GM19452 (cell line): ENCODE measurements around the gene TMSB10.
"Not testable (repeated sequence)": the region's sequence is repeated elsewhere in the genome, so short reads cannot be mapped to it uniquely, and the experiment has no call there.

Source experiments
- ATAC-seq: cut with Tn5 transposase; IDR thresholded peaks from one replicate; pipeline ENCODE4 v1.9.1; 2021; ENCODE audit not compliant: unreplicated experiment

Gene TMSB10

GRCh38 chr2:84900971-84901370 lies 4.5 kb upstream of the TMSB10 start:
- ATAC-seq, result no peak

GRCh38 chr2:84901593-84902120 lies 3.8 kb upstream of the TMSB10 start:
- ATAC-seq, result no peak

GRCh38 chr2:84902526-84902925 lies 2.9 kb upstream of the TMSB10 start:
- ATAC-seq, result no peak

DNA sequence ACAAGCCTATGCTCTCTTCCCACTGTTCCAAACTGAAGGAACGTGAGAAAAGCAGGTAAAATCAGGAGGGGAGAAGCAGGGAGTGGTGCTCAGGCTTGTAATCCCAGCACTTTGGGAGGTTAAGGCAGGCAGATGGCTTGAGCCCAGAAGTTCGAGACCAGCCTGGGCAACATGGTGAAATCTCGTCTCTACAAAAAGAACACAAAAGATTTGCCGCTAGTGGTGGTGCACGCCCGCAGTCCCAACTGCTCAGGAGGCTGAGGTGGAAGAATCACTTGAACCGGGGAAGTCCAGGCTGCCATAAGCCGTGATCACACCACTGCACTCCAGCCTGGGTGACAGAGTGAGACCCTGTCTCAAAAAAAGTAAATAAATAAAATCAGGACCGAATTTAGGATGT lies 1.3 kb upstream of the TMSB10 start:
- ATAC-seq, result no peak

DNA sequence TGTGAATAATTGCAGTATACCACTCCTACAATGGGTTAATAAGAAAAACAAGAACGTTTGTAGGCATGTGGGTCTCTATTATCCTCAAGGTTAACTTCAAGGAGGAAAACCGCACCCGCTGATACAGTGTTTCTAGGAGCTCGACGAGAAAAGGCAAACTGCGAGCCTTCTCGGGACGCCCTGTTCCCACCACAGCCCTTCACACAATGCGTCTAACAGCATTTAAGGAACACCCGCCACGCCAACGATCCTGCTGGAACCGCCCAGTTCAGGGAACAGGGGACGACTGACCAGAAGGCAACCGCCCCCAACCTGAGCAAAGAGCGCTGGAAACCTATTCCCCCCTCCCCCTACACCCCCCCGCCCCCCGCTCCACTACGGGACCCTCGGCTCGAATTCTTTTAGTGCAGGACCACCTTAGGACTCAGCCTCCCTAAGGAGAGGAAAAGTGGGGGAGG lies 710 bp upstream of the TMSB10 start:
- no peak for ATAC-seq

GRCh38 chr2:84906108-84906899 lies 848 bp downstream of the TMSB10 start:
- peak; percentile 26 for ATAC-seq

GRCh38 chr2:84906900-84907714 lies 1.7 kb downstream of the TMSB10 start:
- peak; percentile 41 for ATAC-seq

DNA sequence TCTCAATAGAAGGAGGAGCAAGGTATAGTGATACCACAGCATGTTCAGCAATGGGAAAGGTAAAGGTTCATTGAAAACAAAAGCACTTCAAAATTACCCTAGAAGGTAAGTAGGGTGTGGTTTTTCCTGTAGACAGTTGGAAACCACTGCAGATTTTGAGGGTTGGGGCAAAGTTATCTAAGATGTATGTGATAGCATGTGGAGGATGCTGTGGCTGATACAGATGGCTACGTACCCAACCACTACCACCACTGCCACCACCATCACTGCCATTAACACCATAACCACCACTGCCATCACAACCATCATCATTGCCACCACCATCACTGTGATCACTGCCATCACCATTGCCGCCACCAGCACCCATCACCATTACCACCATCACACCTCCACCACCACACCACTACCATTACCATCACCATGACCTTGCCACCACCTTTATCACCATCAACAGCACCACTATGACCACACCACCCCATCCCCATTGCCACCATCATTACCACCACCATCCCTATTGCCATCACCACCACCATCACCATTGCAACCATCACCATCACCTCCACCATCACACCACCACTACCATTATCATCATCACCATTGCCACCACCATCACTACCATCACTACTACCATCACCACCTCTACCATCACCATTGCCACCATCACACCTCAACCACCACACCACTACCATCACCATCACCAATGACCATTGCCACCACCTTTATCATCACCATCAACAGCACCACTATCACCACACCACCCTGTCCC lies 3.7 kb downstream of the TMSB10 start:
- ATAC-seq, result no peak

DNA sequence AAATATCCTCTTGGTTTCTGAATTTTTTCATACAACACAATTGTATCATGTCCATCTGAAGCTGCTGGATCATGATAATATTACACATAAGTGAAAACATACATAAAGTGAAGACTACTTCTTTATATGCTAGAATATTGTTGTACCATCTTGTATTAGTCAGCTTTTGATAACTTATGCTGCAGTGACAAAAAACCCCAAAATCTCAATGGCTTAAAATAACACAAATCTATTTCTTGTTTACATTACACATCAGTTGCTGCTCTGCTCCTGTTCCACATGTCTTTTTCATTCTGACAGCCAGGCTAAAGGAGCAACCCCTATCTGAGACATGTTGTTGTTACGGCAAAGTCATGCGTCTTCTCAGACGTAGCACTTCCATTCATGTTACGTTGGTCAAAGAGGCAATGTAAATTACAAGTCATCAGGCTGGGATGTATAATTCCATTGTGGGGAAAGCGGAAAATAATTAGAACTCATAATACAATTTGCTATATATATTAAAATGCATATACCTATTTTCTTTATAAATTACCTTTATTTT lies 5.8 kb downstream of the TMSB10 start:
- ATAC-seq, result no peak

- no peak for ATAC-seq
Measured at GRCh38 chr2:84912984-84913383, 7.5 kb downstream of the TMSB10 start.

DNA sequence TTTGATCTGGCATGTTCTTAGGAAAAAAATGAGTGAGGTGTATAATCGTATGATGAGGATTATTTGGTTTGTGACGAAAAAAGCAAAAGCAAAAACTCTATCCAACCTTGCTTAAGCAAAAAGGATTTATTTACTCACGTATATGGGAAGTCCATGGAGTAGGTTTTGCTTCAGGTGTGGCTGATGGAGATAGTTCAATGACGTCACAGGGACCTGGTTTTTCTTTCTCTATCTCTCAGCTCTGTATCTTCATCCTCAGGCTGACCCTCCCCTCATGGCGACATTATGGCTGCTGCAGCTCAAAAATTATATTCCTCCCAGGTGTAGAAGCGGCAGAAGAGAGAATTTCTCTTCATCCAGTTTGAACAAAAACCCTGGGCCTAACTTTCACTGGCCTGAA lies 8.9 kb downstream of the TMSB10 start:
- no peak for ATAC-seq

- ATAC-seq, result not testable (repeated sequence)
Measured at GRCh38 chr2:84915675-84916074, 10.2 kb downstream of the TMSB10 start.

DNA sequence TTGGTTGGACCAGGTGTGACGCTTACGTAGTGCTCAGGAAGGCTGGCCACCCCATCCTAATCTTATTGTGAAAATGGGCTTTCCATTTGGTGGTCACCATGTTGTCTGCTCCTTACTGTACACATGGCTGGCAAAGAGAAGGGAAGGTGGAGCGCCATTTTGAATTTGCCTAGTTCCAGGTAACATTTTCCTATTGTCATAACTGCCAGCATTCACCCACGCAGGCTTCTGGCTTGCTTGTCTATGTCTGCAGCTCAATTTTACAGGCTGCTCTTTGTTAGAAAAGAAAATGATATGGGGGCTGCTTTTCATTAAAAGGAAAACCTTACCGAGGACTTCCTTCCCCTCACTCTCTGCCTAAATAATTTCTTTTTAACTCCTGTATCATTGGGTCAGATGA lies 12.4 kb downstream of the TMSB10 start:
- not testable (repeated sequence) for ATAC-seq

DNA sequence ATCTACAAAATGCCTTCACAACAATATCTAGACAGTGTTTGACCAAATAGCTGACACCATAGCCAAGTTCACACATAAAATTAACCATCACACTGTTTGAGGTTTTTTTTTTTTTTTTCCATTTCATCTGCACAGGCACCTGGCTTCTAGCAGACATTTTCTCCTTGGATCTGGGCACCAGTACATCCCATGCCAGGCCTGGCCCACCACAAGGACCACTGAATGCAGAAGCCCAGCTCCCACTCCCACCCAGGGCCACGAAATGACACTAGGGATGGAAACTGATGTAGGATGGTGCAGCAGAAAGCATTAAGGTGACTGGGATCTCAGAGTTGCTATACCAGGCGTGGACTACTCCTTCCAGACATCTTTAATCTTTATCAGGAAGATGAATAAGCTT lies 13.0 kb downstream of the TMSB10 start:
- no peak for ATAC-seq

- ATAC-seq, result peak; percentile 46
Measured at GRCh38 chr2:84919885-84920580, 14.6 kb downstream of the TMSB10 start.

DNA sequence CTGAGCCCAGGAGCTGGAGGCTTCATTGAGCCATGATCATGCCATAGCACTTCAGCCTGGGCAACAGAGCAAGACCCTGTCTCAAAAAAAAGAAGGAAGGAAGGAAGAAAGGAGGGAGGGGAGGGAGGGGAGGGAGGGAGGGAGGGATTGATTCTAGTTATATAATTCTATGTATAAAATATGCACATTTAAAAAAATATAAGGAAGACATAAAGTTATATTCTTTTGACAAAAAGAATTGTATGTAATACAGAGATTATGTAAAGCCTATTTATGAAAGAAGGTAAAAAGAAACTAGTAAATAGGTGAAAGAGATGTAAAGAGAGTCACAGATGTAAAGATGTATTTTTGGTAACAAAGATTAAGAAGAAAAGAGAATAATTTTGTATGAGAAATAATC lies 17.6 kb downstream of the TMSB10 start:
- no peak for ATAC-seq

DNA sequence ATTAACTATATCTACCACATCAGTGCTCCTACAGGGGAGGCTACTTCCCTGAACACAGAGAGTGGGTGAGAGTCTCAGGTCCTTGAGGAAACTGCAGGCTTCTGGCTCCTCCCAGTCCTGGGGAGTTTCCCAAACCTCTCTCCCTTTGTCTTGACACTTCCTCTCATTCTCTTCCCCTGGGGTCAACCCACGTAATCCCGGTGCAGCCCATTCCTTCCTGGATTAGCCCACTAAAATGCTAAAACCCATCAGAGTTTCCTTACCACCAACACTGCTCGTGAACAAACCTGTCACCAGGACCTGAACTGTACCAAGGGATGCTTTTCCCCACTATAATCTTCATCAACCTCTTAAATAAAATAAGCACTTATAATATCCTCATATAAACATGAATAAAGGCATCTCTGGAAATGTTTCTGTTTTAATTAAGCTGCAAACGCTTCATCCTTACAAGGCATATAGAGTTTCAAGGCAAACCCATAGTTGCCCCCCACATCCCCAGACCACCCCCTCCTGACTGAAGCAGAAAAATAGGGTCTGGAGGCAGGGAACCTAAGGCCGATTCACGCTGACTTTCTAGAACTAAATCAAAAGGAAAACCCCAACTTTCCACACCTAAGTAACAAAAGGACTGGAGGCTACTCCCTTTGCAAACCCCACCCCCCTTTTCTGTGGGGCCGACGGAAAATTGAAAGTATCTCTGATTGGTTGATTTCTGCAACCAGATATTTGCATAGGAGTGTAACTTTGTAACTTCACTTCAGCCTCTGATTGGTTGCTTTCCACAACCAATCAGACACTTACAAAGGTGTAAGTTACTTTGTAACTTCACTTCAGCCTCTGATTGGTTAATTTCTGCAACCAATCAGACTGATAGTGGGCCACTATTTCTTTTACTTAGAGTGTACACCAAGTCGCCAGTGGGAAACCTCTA lies 19.0 kb downstream of the TMSB10 start:
- ATAC-seq, result no peak

DNA sequence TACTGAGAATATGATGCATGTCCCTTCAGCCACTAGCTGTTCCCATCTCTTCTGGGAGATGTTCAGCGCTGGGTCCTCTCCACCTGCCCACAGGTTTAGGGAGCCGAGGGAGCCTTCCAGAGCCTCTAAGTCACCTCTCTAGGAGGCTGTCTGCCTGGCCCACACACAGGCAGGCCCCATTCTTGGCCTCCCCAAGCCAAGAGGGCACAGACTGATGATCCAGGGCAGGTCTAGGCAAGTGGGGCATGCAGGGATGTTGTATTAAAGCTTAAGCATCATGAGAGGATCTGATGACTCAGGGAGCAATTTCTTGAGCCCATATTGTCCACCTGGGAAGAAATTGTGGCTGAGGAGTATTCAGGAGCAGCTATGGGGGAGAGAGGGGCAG lies 19.9 kb downstream of the TMSB10 start:
- peak; percentile 2 for ATAC-seq

DNA sequence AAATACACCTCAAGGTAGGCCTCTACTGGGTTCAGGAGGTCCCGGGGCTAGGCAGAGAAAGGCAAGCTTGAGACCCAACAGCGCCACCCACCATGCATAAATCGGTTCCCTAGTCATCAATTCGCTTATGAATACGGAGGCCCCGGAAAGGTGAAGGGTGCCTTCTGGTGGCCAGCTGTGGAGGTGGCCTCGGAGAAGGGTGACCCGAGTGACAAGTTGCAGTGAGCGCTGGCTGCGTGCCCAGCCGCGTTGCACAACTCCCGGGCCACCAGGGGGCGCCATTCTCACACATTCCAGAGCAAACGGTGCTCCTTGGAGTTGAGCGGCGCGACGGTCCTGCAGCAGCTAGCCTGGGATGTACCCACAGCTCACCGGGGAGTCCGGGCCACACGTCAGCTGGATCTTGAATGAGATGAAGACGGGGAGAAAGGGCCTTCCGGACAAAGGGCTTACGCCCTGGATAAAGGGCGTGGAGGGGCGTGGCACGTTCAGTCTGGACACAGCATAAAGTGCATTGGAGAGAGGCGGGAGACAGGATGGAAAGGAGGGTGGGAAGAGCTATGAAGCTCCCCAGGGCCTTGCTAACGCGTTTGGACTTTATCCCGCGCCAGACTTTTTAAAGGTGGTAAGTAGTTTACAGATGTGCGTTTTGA lies 20.4 kb downstream of the TMSB10 start:
- peak; percentile 73 for ATAC-seq
